Fibroblast of peridontal ligament (primary cell): ENCODE data around the gene EMID1.

ENCODE experiments used
- DNase-seq: peaks from one replicate; pipeline ENCODE4 v3.0.0-alpha.2; 2010; ENCODE audit errors: extremely low read depth

Gene EMID1

GRCh38 chr22:29195118-29195963 lies 10.4 kb upstream of the EMID1 start:
- DNase-seq: no peak

- no peak for DNase-seq
Measured at GRCh38 chr22:29195964-29196666, 9.6 kb upstream of the EMID1 start.

DNA sequence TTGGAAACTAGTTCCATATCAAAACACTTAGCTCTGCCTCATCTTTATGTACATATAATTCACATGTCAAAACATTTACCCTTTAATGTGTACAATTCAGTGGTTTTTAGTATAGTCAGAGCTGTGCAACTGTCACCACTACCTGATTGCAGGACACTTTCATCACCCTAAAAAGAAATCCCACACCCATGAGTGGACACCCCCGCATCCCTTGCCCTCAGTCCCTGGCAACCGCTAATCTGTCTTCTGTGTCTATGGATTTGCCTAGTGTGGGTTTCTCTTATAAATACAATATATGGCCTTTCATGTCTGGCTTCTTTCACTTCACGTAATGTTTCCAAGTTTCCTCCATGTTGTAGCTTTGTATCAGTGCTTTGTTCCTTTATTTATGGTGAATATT lies 8.6 kb upstream of the EMID1 start:
- DNase-seq: no peak

- DNase-seq: no peak
Measured at GRCh38 chr22:29198240-29198639, 7.5 kb upstream of the EMID1 start.

GRCh38 chr22:29199702-29200400 lies 5.8 kb upstream of the EMID1 start:
- DNase-seq: no peak

GRCh38 chr22:29200901-29201300 lies 4.8 kb upstream of the EMID1 start:
- no peak for DNase-seq

DNA sequence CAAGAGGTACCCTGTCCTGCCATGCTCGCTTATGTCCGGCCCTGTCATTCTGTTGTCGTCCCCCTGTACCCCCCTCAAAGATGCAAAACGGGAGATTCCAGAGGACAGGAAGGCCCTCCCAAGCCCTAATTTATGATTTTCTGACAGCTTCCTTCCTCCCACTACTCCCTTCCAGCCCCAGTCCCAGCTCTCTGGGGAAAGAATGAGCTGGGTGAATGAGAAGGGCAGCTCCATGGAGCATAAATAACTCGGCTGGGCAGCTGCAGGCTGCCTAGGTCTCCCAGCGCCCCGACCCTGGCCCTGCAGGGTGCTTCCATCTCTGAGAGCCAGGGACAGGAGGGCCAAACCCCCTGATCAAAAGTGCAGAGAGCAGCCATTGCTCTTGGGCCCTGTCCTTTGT lies 3.9 kb upstream of the EMID1 start:
- DNase-seq: no peak

DNA sequence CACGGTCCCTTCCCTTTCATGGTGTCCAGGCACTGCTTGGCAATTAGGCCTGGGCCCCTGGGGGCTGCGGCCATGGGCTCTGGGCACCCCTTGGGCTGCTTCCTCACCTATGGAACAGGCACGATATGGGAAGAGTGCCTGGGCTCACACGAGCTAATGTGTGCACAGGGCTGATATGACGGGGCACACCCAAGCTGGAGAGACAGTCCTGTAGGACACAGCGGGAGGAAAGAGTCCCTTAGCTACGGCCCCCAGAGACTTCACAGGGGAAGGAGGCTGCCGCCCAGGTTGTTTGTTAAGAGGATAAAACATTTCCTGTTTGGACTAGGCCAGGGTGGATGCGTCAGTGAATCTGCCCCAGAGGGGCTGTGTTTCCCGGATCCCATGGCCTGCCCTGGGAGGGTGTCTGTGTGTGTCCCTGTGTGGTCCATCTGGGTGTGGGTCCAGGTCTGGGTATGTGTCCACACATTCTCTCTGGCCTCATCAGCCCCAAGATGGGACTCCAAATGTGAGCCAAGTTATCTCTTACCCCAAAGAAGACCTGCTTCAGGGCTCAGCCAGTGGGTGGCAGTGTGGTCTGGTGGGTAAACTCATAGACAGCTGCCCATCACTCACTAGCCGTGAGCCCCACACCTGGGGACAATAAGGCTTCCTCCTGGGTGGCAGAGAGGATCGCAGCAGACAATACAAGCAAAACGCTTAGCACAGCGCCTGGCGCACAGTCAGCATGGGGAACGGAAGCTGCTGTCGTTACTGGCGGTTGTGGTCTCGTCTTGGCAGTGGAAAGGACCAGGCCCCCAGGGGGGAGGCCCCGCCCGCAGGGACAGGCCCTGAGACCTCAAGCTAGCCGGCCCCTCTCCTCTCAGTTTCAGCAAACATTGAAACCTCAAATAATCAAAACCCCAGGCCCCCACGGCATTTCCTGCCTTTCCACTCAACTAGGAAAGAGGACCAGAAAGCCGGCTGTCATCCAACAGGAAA lies 3.2 kb upstream of the EMID1 start:
- DNase-seq: peak; percentile 27

DNA sequence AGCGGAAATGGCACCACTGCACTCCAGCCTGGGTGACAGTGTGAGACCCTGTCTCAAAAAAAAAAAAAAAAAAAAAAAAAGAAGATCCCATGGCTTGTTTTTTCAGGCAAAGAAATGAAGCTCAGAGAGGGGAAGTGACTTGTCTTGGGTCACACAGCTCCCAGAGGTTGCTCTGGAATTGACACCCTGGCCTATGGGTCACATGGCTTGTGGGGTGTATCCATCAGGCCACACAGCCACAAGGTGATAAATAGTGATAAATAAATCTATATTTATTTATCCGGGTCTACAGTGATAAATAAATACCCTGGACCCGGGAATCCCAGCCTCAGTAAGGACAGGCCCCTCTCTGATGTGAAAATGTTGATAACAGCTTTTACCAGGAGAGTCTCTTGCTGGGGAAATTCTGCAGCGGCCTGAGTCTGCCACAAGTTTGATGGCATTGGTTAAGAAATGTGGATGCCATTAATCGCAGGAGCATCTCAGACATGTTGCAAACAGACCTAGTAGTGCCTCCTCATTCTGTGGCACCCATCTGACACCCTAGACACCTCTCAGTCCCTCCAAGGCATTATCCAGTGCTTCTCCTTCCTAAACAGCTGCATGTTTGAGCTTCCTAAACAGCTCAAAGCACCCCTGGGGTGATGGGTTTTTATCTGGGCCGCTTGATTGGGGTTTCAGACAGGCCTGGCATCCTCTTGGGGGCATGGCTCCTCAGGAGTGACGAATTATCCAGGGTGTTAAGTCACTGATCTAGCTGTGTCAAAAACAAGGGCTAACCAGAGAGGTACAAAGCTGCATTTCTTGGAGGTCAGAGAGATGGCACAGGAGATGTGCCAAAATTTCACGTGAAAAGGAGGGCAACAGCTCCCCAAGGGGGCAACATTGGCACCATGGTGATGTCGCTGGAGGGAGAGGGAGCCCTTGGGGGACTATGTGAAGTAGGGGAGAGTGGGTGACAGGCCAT lies 1.9 kb upstream of the EMID1 start:
- DNase-seq: no peak

DNA sequence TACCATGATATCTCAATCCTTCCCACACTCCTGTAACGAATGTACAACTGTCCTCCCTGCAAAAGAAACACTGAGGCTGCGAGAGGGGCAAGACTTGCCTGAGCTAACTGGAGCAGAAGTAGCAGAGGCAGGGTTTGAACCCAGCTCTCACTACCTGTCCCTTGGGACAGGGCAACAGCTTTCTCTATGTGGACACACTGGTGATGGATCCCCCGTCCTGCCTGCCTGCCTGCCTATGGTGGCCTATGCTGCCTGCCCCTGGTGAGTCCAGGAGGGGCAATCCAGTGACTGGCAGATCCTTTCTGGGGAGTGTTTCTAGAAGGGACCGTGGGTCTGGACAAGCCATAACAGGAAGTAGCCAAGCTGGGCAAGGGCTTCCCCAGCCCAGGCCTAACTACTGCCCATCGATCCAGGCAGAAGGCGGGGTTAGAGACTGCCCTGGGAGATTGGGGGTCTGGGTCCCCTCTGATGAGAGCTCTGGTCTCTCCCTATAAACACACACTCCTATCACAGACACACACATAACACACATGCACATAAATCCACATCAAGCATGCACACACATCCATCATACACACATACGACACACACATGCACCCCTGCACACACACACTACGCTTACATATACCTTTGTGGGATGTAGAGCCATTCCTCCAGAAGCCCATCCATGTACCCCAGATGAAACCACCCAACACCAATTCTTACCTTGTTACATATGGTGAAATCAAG lies 1.1 kb upstream of the EMID1 start:
- no peak for DNase-seq

- no peak for DNase-seq
Measured at GRCh38 chr22:29205252-29205593, 473 bp upstream of the EMID1 start.

DNA sequence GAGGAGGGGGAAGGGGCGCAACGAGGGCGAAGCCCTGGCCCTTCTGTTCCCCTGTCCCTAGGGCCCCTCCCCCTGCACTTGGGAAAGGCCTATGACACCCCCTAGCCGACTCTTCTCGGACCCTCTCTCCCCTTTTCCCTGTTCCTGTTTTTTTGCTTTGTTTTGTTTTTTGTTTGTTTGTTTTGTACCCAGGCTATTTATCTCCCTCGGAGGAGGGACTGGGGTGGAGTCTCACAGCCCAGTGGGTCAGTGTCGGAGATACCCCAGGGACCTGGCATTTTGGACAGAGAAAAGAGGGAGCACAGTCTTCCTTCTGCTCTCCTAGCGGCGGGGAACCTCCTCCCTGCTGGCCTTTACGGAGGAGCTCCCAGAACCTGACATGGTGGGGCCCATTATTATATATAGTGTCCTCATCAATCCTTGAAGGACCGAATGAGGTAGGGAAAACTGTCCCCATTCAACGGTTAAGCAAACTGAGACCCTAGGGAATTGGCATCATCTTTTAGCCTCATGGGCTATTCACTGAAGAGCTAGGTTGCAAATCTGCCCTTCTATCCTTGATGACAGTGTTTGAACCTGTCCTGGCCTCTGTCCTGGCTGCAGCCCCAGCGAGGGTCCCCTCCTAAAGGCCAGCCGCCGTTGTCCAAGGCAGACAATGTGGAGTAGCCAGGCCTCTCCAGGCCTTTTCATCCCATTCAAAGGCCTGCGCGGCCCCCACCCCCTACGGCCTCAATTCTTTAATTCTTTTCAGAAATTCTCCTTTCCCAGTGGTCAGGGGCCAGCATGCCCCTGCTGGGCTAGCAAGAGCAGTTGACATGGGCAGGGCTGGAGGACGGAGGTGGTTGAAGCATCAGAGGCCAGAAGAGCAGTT lies 911 bp downstream of the EMID1 start:
- DNase-seq: no peak

GRCh38 chr22:29207243-29207550 lies 1.5 kb downstream of the EMID1 start:
- no peak for DNase-seq

- DNase-seq: no peak
Measured at GRCh38 chr22:29207562-29208501, 2.1 kb downstream of the EMID1 start.

- no peak for DNase-seq
Measured at GRCh38 chr22:29208502-29208862, 2.8 kb downstream of the EMID1 start.

DNA sequence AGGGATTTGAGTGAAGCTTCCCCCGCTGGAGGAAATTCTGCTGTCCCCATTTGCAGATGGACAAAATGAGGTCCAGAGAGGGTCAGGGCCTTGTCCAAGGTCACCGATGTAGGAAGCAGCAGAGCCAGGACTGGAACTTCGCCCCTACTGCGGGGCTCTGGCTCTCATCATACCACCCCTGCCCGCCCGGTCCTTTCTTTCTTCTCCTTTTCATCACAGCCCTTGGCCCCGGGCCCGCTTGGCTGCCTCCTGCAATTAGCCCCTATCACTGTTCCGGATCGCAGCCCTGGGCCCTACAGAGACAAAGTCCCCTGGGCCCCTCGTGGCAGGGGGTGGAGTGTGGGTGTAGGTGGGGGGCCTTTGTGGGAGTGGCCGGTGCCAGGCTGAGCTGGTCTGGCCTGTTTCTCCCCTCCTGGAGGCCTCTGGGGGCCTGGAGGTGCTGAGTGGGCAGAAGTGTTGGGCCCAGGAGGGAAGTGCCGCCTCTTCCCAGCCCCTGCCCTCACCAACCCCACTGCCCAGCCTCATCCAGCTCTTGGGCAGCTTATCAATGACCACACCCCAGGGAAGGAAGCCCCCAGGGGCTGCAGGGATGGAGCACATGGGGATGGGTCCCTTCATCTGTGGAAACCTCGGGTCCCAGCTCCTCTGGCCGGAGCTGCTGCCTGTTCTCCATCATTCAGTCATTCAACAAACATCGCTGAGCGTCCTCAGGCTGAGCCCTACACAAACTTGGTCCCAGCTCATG lies 3.4 kb downstream of the EMID1 start:
- no peak for DNase-seq

DNA sequence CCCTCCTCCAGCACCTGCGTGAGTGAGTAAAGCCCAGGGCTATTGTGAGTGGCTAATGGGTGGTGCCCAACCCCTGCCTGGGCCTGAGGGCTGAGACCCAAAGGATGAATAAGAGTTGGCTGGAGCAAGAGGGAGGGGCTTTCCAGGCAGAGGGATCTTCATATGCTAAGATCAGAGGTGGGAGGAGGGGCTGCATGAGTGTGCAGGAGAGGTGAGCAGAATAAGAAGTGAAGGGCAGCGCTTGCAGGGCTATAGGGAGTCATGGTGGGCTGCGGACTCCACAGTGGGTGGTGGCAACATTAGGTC lies 3.9 kb downstream of the EMID1 start:
- DNase-seq: no peak
